Stomach smooth muscle (tissue), 2 donors: ENCODE data around the gene SRM.
A peak's percentile ranks its signal among the peaks of the same experiment; 100 is the strongest.
"Not testable (repeated sequence)": the region's sequence is repeated elsewhere in the genome, so short reads cannot be mapped to it uniquely, and the experiment has no call there.

ENCODE experiments used
- H3K27ac ChIP-seq: one replicate; pipeline ENCODE4 v1.7.0; 2013; ENCODE audit warnings: mild to moderate bottlenecking, low read length, inconsistent platforms
- H3K27me3 ChIP-seq, 2 donors: one replicate each; pipeline ENCODE4 v1.7.0; 2013; ENCODE audit warnings: low read length in 2 of 2; ENCODE audit not compliant: insufficient read depth in 2 of 2, control insufficient read depth in 1 of 2
- H3K36me3 ChIP-seq, 2 donors: one replicate each; pipeline ENCODE4 v1.7.0; 2013; ENCODE audit warnings: low read length in 2 of 2; ENCODE audit not compliant: control insufficient read depth in 2 of 2, insufficient read depth in 2 of 2
- H3K4me1 ChIP-seq: one replicate; pipeline ENCODE4 v1.7.0; 2013; ENCODE audit warnings: low read length; ENCODE audit not compliant: control insufficient read depth, insufficient read depth
- H3K4me3 ChIP-seq, 2 donors: one replicate each; pipeline ENCODE4 v1.7.0; 2013; ENCODE audit warnings: low read length in 2 of 2
- H3K9ac ChIP-seq, 2 donors: one replicate each; pipeline ENCODE4 v1.7.0; 2013; ENCODE audit warnings: low read length in 2 of 2, mild to moderate bottlenecking in 1 of 2
- H3K9me3 ChIP-seq, 2 donors: one replicate each; pipeline ENCODE4 v1.7.0; 2013; ENCODE audit warnings: low read length in 2 of 2; ENCODE audit not compliant: control insufficient read depth in 2 of 2
- donor health status: healthy.
- donor health status: Pancreatic carcinoma.

The SRM gene

GRCh38 chr1:11059968-11060830 lies at the start of gene SRM:
Gene SRM, minus strand, starts transcription at chr1:11060018. Its CDS starts 75 bp downstream, at chr1:11059943.
- H3K4me3 ChIP-seq = peak within 1 kb of the TSS; percentile 75 to 91
- H3K27me3 ChIP-seq = no peaks in the 10 kb centered on the region
- peaks cover 18% of the 10 kb centered on the region for H3K4me1 ChIP-seq
- H3K9me3 ChIP-seq = peaks cover 0 to 3% of the 10 kb centered on the region in 2 donors
- peak within 1 kb of the TSS; percentile 80 to 88 for H3K9ac ChIP-seq
- peak within 1 kb of the TSS; percentile 60 for H3K27ac ChIP-seq
- H3K36me3 ChIP-seq = peaks cover 8% of the 10 kb centered on the region in 2 donors

GRCh38 chr1:11109047-11109760 lies 49.4 kb upstream of the SRM start:
- H3K4me3 ChIP-seq = no peak overlapping the region
- H3K36me3 ChIP-seq = peaks cover 33 to 50% of the 10 kb centered on the region in 2 donors
- H3K4me1 ChIP-seq = no peaks in the 10 kb centered on the region
- no peak overlapping the region for H3K9ac ChIP-seq
- no peaks in the 10 kb centered on the region for H3K27me3 ChIP-seq
- no peaks in the 10 kb centered on the region for H3K9me3 ChIP-seq
- H3K27ac ChIP-seq = no peak overlapping the region

GRCh38 chr1:11107599-11107998 lies 47.8 kb upstream of the SRM start:
- Histone ChIP-seq H3K9ac (no peak overlapping the region), H3K4me1 (no peaks in the 10 kb centered on the region), H3K36me3 (peaks cover 19 to 41% of the 10 kb centered on the region in 2 donors), H3K4me3 (no peak overlapping the region), H3K9me3 (no peaks in the 10 kb centered on the region), H3K27me3 (no peaks in the 10 kb centered on the region), H3K27ac (no peak overlapping the region)

- Histone ChIP-seq H3K27ac (no peak overlapping the region), H3K27me3 (no peaks in the 10 kb centered on the region), H3K9ac (no peak overlapping the region), H3K9me3 (no peaks in the 10 kb centered on the region), H3K36me3 (peaks cover 16 to 31% of the 10 kb centered on the region in 2 donors), H3K4me1 (no peaks in the 10 kb centered on the region), H3K4me3 (no peak overlapping the region)
Observed at GRCh38 chr1:11105586-11105985, 45.8 kb upstream of the SRM start.

GRCh38 chr1:11101347-11101746 lies 41.5 kb upstream of the SRM start:
- no peaks in the 10 kb centered on the region for H3K27me3 ChIP-seq
- H3K9ac ChIP-seq = no peak overlapping the region
- no peak overlapping the region for H3K27ac ChIP-seq
- H3K9me3 ChIP-seq = no peaks in the 10 kb centered on the region
- peaks cover 6 to 11% of the 10 kb centered on the region in 2 donors for H3K36me3 ChIP-seq
- H3K4me1 ChIP-seq = peaks cover 2% of the 10 kb centered on the region
- no peak overlapping the region for H3K4me3 ChIP-seq

- not testable (repeated sequence) for H3K36me3 ChIP-seq, H3K4me3 ChIP-seq, H3K4me1 ChIP-seq, H3K27ac ChIP-seq, H3K9me3 ChIP-seq, H3K9ac ChIP-seq, H3K27me3 ChIP-seq
Observed at GRCh38 chr1:11100806-11101205, 41.0 kb upstream of the SRM start.

- Histone ChIP-seq H3K4me3 (peak overlapping the region; percentile 94 to 98), H3K9me3 (no peaks in the 10 kb centered on the region), H3K36me3 (peaks cover 5 to 6% of the 10 kb centered on the region in 2 donors), H3K4me1 (peaks cover 2% of the 10 kb centered on the region), H3K27me3 (no peaks in the 10 kb centered on the region), H3K9ac (peak overlapping the region; percentile 84 to 92), H3K27ac (peak overlapping the region; percentile 66)
Observed at GRCh38 chr1:11100149-11100493, 40.3 kb upstream of the SRM start.

- Histone ChIP-seq H3K27me3 (no peaks in the 10 kb centered on the region), H3K9me3 (no peaks in the 10 kb centered on the region), H3K27ac (peak within 1 kb of the TSS; percentile 66), H3K9ac (peak within 1 kb of the TSS; percentile 92 to 93), H3K36me3 (peaks cover 6 to 8% of the 10 kb centered on the region in 2 donors), H3K4me1 (peaks cover 2% of the 10 kb centered on the region), H3K4me3 (peak within 1 kb of the TSS; percentile 94 to 98)
Observed at GRCh38 chr1:11099310-11100148, 39.7 kb upstream of the SRM start, which contains the start of gene EXOSC10. Gene EXOSC10, minus strand, starts transcription at chr1:11099869. Its CDS starts 38 bp downstream, at chr1:11099831.

GRCh38 chr1:11098931-11099309 lies 39.1 kb upstream of the SRM start:
- peaks cover 6 to 8% of the 10 kb centered on the region in 2 donors for H3K36me3 ChIP-seq
- H3K27ac ChIP-seq = no peak overlapping the region
- H3K9me3 ChIP-seq = no peaks in the 10 kb centered on the region
- H3K4me3 ChIP-seq = peak overlapping the region; percentile 94 to 98
- no peaks in the 10 kb centered on the region for H3K27me3 ChIP-seq
- H3K9ac ChIP-seq = peak overlapping the region; percentile 92 to 93
- H3K4me1 ChIP-seq = peaks cover 2% of the 10 kb centered on the region

- not testable (repeated sequence) for H3K27me3 ChIP-seq, H3K4me3 ChIP-seq, H3K9ac ChIP-seq, H3K9me3 ChIP-seq, H3K4me1 ChIP-seq, H3K27ac ChIP-seq
- H3K36me3 ChIP-seq = peaks cover 42 to 49% of the 10 kb centered on the region in 2 donors
Observed at GRCh38 chr1:11083784-11084183, 24.0 kb upstream of the SRM start.
